GM12878 (cell line): ENCODE data around the gene UBE3B. TPM values are rescaled to one million over a fixed set of nuclear protein-coding genes. Genes with fewer than 3 reads are reported as not detected.

ENCODE experiments used
- ATAC-seq: fragments of 200-7000 bp; cut with Tn5 transposase; 3 replicates; pipeline ENCODE4 v1.9.1; 2020; ENCODE audit warnings: mild to moderate bottlenecking, moderate library complexity
- BruUV-seq: library from RNA; stranded (reverse); fragments of 400-500 nt; replicated peaks from 2 replicates; lab custom pipeline; 2021; lab: Mats Ljungman, UMichigan
- CTCF ChIA-PET: fragments of 300-600 bp; sonication (Branson Sonifier 250); formaldehyde crosslinking; extraction: SDS; loops from one replicate; lab custom pipeline; 2021; ENCODE audit warnings: inconsistent platforms; lab: Yijun Ruan, JAX
- POLR2A ChIA-PET: fragments of 350-600 bp; formaldehyde crosslinking; extraction: SDS; loops from one replicate; lab custom pipeline; 2021; ENCODE audit warnings: inconsistent platforms; lab: Charles Lee
- RAD21 ChIA-PET: fragments of 300-600 bp; sonication (Branson Sonifier 250); formaldehyde crosslinking; loops from one replicate; lab custom pipeline; 2023; ENCODE audit warnings: antibody characterized with exemption; ENCODE audit not compliant: unreplicated experiment; lab: Charles Lee
- SMC1A ChIA-PET: fragments of 300-600 bp; sonication (Branson Sonifier 250); formaldehyde crosslinking; loops from one replicate; lab custom pipeline; 2023; ENCODE audit not compliant: unreplicated experiment, uncharacterized antibody; lab: Charles Lee
- DNase-seq: peaks from one replicate; pipeline ENCODE4 v3.0.0-alpha.2; 2011; ENCODE audit warnings: low read depth, low spot score
- FAIRE-seq: peaks from 3 replicates; lab custom pipeline; 2011; peaks lifted over from hg19 to GRCh38; lab: Jason Lieb, UNC
- H2AFZ ChIP-seq: 2 replicates; pipeline ENCODE4 v1.6.0; 2011; ENCODE audit warnings: low read depth, low read length, control low read depth; ENCODE audit not compliant: control insufficient read depth
- H3K27ac ChIP-seq: 2 replicates; pipeline ENCODE4 v1.5.1; 2011; ENCODE audit warnings: control low read depth; ENCODE audit not compliant: control insufficient read depth, insufficient read depth
- H3K27me3 ChIP-seq, 2 experiments: replicated peaks in 1 of 2; 2 replicates each; pipeline versions ENCODE4 v1.6.0 to v1.6.1; 2011; ENCODE audit warnings: low read length in 1 of 2; ENCODE audit not compliant: control insufficient read depth in 2 of 2, insufficient read depth in 2 of 2
- H3K36me3 ChIP-seq, 2 experiments: 2 replicates each; pipeline ENCODE4 v1.5.1; 2011; ENCODE audit warnings: low read length in 1 of 2; ENCODE audit not compliant: control insufficient read depth in 2 of 2, insufficient read depth in 2 of 2
- H3K4me1 ChIP-seq: 2 replicates; pipeline ENCODE4 v1.6.1; 2011; ENCODE audit warnings: mild to moderate bottlenecking, low read length, moderate library complexity, mixed read lengths; ENCODE audit not compliant: control insufficient read depth, insufficient read depth
- H3K4me2 ChIP-seq: 2 replicates; pipeline ENCODE4 v1.6.0; 2011; ENCODE audit warnings: control low read depth; ENCODE audit not compliant: control insufficient read depth, insufficient read depth
- H3K4me3 ChIP-seq: fragments of 200-600 bp; sonication (generic); 2 replicates; pipeline ENCODE4 v1.5.1; 2016
- H3K79me2 ChIP-seq: 2 replicates; pipeline ENCODE4 v1.6.0; 2011; ENCODE audit warnings: low read length; ENCODE audit not compliant: control insufficient read depth, insufficient read depth
- H3K9ac ChIP-seq: 2 replicates; pipeline ENCODE4 v1.8.0; 2011; ENCODE audit warnings: low read length, control low read depth, mixed read lengths; ENCODE audit not compliant: control insufficient read depth, insufficient read depth
- H3K9me3 ChIP-seq: replicated peaks from 3 replicates; pipeline ENCODE4 v1.5.1; 2011; ENCODE audit warnings: mild to moderate bottlenecking, low read length; ENCODE audit not compliant: control insufficient read depth, insufficient read depth
- H4K20me1 ChIP-seq: 2 replicates; pipeline ENCODE4 v1.6.0; 2011; ENCODE audit not compliant: control insufficient read depth, insufficient read depth
- BACH1 ChIP-seq: fragments of 450-650 bp; IDR thresholded peaks from 2 replicates; pipeline ENCODE4 v1.6.1; 2017; ENCODE audit warnings: mild to moderate bottlenecking, borderline replicate concordance
- BCL11A ChIP-seq: IDR thresholded peaks from 2 replicates; pipeline ENCODE4 v1.6.1; 2011; ENCODE audit warnings: low read depth, low read length
- CHD2 ChIP-seq: IDR thresholded peaks from 2 replicates; pipeline ENCODE4 v1.6.1; 2011; ENCODE audit warnings: low read depth, low read length, improper control_type of control experiment, borderline replicate concordance
- CUX1 ChIP-seq: IDR thresholded peaks from 2 replicates; pipeline ENCODE4 v1.6.1; 2012; ENCODE audit warnings: improper control_type of control experiment, low read depth, low read length; ENCODE audit not compliant: insufficient replicate concordance
- FOXM1 ChIP-seq: IDR thresholded peaks from 2 replicates; pipeline ENCODE4 v1.6.1; 2012; ENCODE audit warnings: low read depth, mild to moderate bottlenecking, inconsistent platforms, low read length, moderate library complexity
- IKZF2 ChIP-seq, 2 experiments: fragments of 450-650 bp; IDR thresholded peaks; 2 replicates each; pipeline ENCODE4 v1.6.1; 2017; ENCODE audit warnings: mild to moderate bottlenecking in 2 of 2, moderate library complexity in 2 of 2
- IRF5 ChIP-seq: fragments of 450-650 bp; IDR thresholded peaks from 2 replicates; pipeline ENCODE4 v1.6.1; 2017; ENCODE audit warnings: borderline replicate concordance
- MAX ChIP-seq: IDR thresholded peaks from 2 replicates; pipeline ENCODE4 v1.6.1; 2012; ENCODE audit warnings: low read depth, low read length, improper control_type of control experiment
- PBX3 ChIP-seq: IDR thresholded peaks from 2 replicates; pipeline ENCODE4 v1.6.1; 2011; ENCODE audit warnings: mild to moderate bottlenecking, low read depth, low read length, moderate library complexity; ENCODE audit not compliant: insufficient replicate concordance
- PML ChIP-seq: IDR thresholded peaks from 2 replicates; pipeline ENCODE4 v1.6.1; 2012; ENCODE audit warnings: low read length, inconsistent platforms
- SMAD5 ChIP-seq: IDR thresholded peaks from 2 replicates; pipeline ENCODE4 v1.6.1; 2016; ENCODE audit warnings: antibody characterized with exemption, low read depth
- SPI1 ChIP-seq: IDR thresholded peaks from 2 replicates; pipeline ENCODE4 v1.6.1; 2011; ENCODE audit warnings: low read depth, mild to moderate bottlenecking, low read length, moderate library complexity, borderline replicate concordance; ENCODE audit not compliant: insufficient read depth
- STAT1 ChIP-seq: fragments of 450-650 bp; conservative IDR thresholded peaks from 2 replicates; pipeline ENCODE4 v1.6.1; 2014; ENCODE audit warnings: antibody characterized with exemption, mild to moderate bottlenecking
- WGBS: methylation state at CpG from one replicate; pipeline ENCODE4 v1.1.6; 2016; ENCODE audit warnings: low lambda C conversion rate; ENCODE audit not compliant: insufficient replicate concordance, insufficient coverage; ENCODE audit errors: missing lambda C conversion rate; 5-methylcytosine and 5-hydroxymethylcytosine counted together
- in situ Hi-C: fragments of 300-500 bp; cut with MboI; formaldehyde crosslinking; loops from 9 replicates; pipeline ENCODE4 v1.14.3; 2018; ENCODE audit warnings: mixed read lengths
- intact Hi-C: fragments of 100-400 bp; cut with micrococcal nuclease; formaldehyde crosslinking; loops from one replicate; pipeline ENCODE4 v1.14.2; 2022; ENCODE audit not compliant: unreplicated experiment
- polyA plus RNA-seq, 11 experiments: library from polyadenylated mRNA; depleted of rRNA in 4 of 11; unstranded in 6 of 11; stranded (reverse) in 5 of 11; fragments of >200 nt; fragmentation: Nextera tagmentation in 4 of 11; fragmentation: Illumina TruSeq in 1 of 11; extraction: Ambion mirVana in 4 of 11; extraction: Trizol in 1 of 11; gene quantifications; 1 replicate in 1 of 11; 2 replicates in 10 of 11; pipeline versions ENCODE4 v1.2.1 to v1.2.3, GENCODE V29; 2011 to 2016; ENCODE audit warnings: inconsistent platforms in 2 of 11, missing spikeins in 2 of 11, low read depth in 1 of 11
- total RNA-seq, 4 experiments: library from RNA; depleted of rRNA in 3 of 4; stranded (reverse); fragments of >200 nt in 3 of 4; fragmentation: Illumina TruSeq in 1 of 4; extraction: Trizol in 1 of 4; gene quantifications; 2 replicates each; pipeline versions ENCODE4 v1.2.1 to v1.2.3, GENCODE V29; 2013 to 2021

Gene UBE3B
- total and polyA plus RNA-seq, 10 of the 15 experiments (the other 5 are each of a cell fraction or from before 2014, with no cell fraction given) = 7.4 to 25.3 (median 17.1) TPM

GRCh38 chr12:109477963-109478315 lies 505 bp downstream of the UBE3B start:
- POLR2A ChIA-PET = no interaction called here
- TF ChIP-seq MAX (no peak), SPI1 (no peak), PBX3 (no peak), IKZF2 (IDR thresholded peaks at IDR 0.05) (no peak), FOXM1 (no peak), BCL11A (no peak), BACH1 (no peak), IRF5 (no peak), CUX1 (no peak), CHD2 (no peak), PML (no peak), SMAD5 (no peak), STAT1 (no peak)

More at GRCh38 chr12:109477963-109478315, 505 bp downstream of the UBE3B start:
- intact Hi-C loops = no loop called here
- SMC1A ChIA-PET = no interaction called here
- Histone ChIP-seq H4K20me1 (no peaks in the 10 kb centered on the region; the same call in 1 of the 2 replicates), H3K36me3 (no peaks in the 10 kb centered on the region), H3K4me1 (peaks cover 7% of the 10 kb centered on the region; the same call in 1 of the 2 replicates), H3K9ac (peak overlapping the region; percentile 91), H3K4me3 (peak overlapping the region; percentile 84), H3K27me3 (no peaks in the 10 kb centered on the region), H2AFZ (peak overlapping the region; percentile 90), H3K9me3 (no peaks in the 10 kb centered on the region), H3K27ac (peak overlapping the region; percentile 98), H3K79me2 (peaks cover 52% of the 10 kb centered on the region), H3K4me2 (peak overlapping the region; percentile 83)
- 3% methylated on average over 9 of the region's 9 CpGs for WGBS
- peak; percentile 3; the same call in 1 of the 3 replicates for ATAC-seq
- FAIRE-seq = no peak
- RAD21 ChIA-PET = no interaction called here
- DNase-seq = no peak
- in situ Hi-C loops = no loop called here
- CTCF ChIA-PET = interaction anchor here (1.1 kb wide), 1 partner anchor 515 kb away, joined by 3 read pairs; no protein-coding TSS in a partner anchor
- BruUV-seq = TSS peak; percentile 82
